Measurements from ENCODE around the gene CYB5D1.

DNA sequence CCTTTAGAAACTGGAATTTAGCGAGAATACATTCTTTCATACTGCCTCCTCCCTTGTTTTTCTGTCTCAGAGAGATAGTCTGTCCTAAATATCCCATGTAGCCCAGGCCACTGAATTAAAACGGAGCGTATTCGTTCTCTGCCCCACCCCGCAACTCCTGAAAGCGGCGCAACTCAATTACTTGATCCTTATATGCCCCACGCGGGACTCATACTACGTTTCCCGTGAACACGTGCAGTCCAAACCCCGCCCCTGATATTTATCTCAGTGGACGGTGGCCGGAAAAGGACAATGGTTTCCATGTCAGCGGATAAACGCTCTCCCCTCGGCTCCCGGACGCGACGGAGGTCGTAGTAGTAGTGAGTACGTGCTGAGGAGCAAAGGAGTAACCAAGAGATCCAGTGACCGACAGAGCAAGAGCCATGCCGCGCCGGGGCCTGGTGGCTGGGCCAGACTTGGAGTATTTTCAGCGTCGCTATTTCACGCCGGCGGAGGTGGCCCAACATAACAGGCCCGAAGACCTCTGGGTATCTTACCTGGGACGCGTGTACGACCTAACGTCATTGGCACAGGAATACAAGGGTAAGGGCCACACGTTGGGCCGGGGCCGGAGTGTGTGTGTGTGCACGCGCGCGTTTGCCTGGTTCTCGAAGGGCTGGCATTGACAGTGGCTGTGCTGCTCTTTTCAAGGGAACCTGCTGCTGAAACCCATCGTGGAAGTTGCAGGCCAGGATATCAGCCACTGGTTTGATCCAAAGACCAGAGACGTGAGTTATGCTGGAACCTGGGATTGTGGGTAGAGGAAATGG is at the start of gene CYB5D1:
- TF ChIP-seq, protein P1, sequence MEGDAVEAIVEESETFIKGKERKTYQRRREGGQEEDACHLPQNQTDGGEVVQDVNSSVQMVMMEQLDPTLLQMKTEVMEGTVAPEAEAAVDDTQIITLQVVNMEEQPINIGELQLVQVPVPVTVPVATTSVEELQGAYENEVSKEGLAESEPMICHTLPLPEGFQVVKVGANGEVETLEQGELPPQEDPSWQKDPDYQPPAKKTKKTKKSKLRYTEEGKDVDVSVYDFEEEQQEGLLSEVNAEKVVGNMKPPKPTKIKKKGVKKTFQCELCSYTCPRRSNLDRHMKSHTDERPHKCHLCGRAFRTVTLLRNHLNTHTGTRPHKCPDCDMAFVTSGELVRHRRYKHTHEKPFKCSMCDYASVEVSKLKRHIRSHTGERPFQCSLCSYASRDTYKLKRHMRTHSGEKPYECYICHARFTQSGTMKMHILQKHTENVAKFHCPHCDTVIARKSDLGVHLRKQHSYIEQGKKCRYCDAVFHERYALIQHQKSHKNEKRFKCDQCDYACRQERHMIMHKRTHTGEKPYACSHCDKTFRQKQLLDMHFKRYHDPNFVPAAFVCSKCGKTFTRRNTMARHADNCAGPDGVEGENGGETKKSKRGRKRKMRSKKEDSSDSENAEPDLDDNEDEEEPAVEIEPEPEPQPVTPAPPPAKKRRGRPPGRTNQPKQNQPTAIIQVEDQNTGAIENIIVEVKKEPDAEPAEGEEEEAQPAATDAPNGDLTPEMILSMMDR (IDR thresholded peaks at IDR 0.05; ENCODE audit: low read depth, low read length) = no peak
- no peak for TF ChIP-seq POLR2A (IDR thresholded peaks at IDR 0.05; ENCODE audit: extremely low read depth, insufficient read length)
- peak; percentile 84 for TF ChIP-seq MYC (IDR thresholded peaks at IDR 0.05; ENCODE audit: low read depth, low read length)
- TF ChIP-seq, protein P2, sequence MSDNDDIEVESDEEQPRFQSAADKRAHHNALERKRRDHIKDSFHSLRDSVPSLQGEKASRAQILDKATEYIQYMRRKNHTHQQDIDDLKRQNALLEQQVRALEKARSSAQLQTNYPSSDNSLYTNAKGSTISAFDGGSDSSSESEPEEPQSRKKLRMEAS (IDR thresholded peaks at IDR 0.05; ENCODE audit: low read depth, low read length) = peak; percentile 95

Measured in NB4 (cell line).